GM21825 (cell line): ENCODE data around the gene MTMR6.

Experiments used
- ATAC-seq: cut with Tn5 transposase; IDR thresholded peaks from one replicate; pipeline ENCODE4 v1.9.1; 2021; ENCODE audit warnings: mild to moderate bottlenecking, moderate library complexity; ENCODE audit not compliant: unreplicated experiment

Gene MTMR6

DNA sequence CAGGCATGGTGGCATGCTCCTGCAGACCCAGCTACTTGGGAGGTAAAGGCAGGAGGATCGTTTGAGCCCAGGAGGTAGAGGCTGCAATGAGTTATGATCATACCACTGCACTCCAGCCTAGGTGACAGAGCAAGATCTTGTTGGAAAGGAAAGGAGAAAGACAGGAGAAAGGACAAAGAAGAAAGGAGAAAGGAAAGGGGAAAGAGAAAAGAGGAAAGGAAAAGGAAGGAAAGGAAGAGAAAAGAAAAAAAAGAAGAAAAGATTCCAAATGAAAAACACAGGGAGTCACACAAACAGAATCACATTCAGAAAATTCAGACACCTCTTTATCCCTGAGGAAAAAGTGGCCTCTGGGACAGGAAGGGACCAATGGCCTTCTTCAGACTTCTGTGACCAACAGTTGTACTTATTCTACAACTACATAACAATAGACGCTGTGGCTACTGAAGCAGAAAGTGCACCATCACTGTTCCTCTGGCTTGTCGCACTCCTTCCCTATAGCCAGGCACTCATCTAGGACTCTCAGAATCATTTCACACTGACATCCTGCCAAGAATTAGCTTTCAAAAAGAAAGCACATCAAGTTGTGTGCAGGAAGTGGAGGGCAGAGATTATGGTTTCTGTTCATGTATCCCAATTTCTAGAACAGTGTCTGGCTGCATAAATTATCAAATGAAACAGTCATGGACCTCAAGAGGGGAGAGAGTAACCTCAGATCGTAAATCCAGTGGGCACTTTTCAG lies 5.9 kb downstream of the MTMR6 start:
- peak; percentile 70 for ATAC-seq

DNA sequence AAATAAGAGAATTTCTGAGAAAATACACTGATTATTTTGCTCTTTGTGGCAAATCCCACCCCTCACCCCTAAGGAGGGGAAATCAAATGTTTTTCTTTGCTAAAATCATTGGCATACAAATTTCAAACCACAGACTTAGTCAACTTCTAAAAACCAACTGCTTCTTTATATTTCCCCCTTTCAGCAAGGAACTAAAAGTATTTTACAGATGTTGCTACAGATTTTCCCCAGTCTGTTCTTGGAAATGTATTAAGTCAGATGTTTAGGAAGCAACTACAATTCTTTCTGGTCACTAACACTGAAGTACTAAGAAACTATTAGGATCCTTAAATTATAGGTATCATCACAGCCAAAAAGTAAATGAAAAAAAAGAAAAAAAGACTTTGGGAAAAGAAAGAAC lies 6.9 kb downstream of the MTMR6 start:
- no peak for ATAC-seq

- no peak for ATAC-seq
Observed at GRCh38 chr13:25276748-25277147, 10.5 kb downstream of the MTMR6 start.

DNA sequence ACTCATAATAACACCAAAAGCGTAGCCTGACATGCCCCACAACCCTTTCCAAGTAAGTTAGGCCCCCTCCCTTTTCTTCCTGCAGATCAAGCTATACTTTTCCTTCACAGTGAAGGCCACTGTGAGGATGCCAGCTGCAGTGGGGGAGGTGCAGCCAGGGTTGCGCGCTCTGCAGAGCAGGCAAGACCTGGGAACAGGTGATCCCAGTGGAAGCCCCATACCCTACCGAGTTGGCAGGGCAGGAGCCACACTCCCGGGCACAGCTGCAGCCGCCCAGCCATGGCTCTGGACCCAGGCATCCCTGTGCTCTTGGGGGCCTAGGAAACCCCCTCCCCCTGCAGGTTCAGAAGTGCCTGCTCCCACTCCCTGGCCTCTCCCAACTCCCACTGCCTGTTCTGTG lies 18.7 kb downstream of the MTMR6 start:
- ATAC-seq, result no peak

DNA sequence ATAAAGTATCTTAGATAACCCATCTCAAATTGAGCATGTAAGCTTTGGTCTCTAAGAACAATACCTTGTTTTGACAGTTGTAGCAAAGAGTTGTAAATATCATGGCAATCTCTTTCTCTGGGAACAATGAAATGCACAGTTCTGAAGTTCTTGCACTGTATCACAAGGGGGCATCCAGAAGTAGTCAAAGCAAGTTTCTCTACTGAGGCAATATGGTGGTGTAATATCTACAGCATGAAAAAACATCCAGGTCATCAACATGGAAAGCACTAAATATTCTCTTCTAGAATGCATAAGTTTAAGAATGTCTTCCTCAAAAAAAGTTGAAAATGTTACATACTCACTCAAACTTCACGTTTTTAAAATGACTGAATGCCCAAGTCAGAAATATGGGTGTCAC lies 19.6 kb downstream of the MTMR6 start:
- ATAC-seq, result no peak

DNA sequence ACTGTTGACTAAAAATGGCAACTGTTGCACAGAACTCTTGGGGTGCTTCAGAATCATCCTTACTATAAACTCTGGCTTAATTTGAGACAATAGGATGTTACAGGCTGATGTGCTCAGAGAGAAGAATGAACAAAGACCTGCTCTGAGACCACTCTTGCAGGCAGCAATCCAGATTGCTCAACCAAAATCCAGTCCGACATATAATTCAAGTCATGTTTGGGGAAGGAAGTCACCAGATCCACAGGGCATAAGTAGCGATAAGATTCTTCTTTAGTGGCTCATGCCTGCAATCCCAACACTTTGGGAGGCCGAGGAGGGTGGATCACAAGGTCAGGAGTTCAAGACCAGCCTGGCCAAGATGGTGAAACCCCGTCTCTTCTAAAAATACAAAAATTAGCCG lies 20.6 kb downstream of the MTMR6 start:
- ATAC-seq, result no peak

DNA sequence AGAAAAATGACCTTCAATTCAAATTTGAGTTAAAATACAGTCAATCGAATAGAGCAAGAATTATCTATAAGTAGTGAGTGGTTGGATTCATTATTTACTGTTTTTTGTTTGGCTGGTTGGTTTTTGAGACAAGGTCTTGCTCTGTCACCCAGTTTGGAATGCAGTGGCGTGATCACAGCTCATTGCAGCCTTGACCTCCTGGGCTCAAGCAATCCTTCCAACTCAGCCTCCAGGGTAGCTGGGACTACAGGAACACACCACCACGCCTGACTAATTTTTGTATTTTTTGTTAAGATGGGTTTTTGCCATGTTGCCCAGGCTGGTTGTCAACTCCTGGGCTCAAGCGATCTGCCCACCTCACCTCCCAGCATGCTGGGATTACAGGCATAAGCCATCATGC lies 25.0 kb downstream of the MTMR6 start:
- ATAC-seq, result no peak

DNA sequence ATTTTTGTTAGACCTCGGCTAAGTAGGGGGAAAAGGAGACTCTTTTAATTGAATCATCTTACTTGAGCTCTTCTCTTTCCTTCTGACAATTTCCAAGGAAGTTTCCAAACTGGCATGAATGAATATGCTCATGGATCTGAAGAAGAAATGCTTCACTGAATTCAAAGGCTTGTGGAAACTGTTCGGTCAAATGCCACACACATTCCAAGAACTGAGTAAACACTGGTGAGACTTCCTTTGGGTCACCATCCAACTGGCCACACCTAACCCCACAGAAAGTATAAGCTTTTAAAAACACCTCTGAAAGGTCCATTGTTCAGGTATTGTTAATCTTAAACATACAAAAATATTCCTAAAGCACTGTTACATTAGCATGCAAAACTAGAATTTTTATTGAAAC lies 33.6 kb downstream of the MTMR6 start:
- no peak for ATAC-seq

DNA sequence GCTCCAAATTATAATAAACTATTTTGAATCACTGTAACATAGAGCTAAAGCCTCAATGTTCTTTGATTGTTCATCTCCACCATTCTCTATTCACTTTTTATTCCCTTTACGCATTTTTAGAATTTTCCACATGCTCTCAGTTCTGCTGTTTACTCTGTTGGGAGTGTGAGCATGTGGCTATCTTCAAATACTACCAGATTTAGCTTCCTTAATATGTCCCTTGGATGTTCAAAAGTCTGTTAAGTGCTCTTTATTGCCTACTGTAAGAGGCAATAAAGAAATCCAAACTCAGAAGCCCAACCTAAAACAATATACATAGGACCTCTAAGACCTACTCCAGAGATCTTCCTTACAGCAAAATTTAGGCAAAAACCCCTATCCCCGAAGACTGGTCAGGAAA lies 34.5 kb downstream of the MTMR6 start:
- no peak for ATAC-seq

GRCh38 chr13:25252225-25252624 lies 35.1 kb downstream of the MTMR6 start:
- ATAC-seq, result no peak

DNA sequence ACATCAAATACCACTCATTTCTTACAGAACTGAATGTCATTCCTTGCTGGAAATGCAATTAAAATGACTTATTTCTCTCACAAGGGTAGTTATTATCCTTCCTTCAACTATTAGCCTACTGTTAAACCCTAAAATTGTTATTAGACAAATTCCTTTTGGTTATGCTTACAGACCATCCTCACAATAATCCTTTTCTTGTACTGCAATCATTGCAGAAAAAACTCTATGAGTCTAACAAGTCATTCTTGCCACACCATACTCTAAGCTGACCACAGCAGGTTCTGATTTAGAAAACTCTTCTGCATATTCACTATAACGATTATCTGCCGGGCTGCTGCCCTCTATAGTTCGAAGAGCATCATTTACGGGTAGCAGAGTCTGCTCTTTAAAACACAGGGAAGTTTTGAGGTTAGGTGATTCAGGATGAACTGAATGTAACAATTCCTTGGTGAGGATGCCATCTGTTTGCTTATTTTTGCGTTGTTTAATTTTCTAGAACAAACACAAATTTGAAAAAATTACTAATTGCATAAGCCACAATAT lies 38.2 kb downstream of the MTMR6 start:
- ATAC-seq, result peak; percentile 76

GRCh38 chr13:25248071-25248470 lies 39.2 kb downstream of the MTMR6 start:
- ATAC-seq, result no peak

- no peak for ATAC-seq
Observed at GRCh38 chr13:25247360-25247759, 39.9 kb downstream of the MTMR6 start.

DNA sequence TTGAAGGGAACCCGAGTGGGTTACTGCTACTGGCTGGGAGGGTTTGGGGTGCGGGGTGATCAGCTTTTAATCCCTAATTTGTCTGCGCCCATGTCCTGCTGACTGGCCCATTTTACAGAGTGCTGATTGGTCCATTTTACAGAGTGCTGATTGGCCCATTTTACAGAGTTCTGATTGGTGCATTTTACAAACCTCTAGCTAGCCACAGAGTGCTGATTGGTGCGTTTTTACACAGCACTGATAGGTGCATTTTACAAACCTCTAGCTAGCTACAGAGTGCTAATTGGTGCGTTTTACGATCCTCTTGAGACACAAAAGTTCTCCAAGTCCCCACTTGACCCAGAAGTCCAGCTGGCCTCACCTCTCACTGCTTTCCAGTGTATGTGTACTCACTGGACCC lies 43.2 kb downstream of the MTMR6 start:
- ATAC-seq, result no peak

DNA sequence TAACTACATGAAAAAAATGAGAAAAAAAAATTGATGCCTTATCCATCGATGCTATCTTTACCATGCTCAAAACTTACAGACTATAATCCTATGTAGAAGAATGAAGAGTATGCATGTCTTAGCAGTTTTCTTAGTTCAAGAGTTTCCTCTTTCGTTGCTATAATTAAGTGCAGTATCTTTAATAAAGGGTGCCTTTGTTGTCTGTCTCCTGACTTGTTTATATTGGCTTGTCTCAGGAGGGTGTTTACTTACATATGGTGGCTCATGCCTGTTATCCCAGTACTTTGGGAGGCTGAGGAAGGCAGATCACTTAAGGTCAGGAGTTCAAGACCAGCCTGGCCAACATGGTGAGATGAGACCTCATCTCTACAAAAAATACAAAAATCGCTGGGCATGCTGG lies 44.3 kb downstream of the MTMR6 start:
- no peak for ATAC-seq

DNA sequence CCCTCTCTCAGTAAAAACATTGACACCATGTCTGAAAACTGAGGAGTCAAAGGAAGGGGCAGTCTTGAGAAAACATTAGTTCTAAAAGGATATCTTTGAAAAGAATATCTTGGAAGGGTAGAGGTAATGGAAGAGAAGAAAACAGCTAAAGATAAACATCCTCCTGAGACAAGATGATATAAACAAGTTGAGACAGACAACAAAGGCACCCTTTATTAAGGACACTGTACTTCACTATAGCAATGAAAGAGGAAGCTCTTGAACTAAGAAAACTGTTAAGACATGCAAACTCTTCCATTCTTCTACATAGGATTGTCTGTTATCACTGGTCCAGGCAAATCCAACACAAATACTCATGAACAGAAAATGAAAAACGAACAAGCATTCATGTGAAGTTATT lies 46.3 kb downstream of the MTMR6 start:
- ATAC-seq, result no peak

DNA sequence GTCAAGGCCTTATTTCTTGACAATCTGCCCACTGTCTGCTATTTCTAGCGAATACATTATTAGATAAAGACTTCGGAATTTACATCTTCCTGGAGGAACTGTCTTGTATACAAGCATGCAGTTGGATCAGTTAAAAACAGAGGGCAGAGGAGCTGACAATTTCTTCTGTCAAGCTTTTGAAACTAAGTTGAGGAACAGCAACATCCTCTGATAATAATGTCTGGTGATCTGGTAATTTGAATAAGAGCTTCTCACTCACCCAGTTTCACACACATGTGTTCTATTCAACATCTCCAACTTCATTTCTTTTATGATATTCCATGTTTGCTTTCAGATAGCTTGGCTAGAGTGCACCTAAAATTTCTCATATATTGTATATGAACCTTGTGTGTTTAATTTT lies 50.2 kb downstream of the MTMR6 start:
- no peak for ATAC-seq

GRCh38 chr13:25233861-25234260 lies 53.4 kb downstream of the MTMR6 start:
- ATAC-seq, result no peak

GRCh38 chr13:25232937-25233515 lies 54.3 kb downstream of the MTMR6 start:
- no peak for ATAC-seq

GRCh38 chr13:25231517-25231916 lies 55.8 kb downstream of the MTMR6 start:
- no peak for ATAC-seq

DNA sequence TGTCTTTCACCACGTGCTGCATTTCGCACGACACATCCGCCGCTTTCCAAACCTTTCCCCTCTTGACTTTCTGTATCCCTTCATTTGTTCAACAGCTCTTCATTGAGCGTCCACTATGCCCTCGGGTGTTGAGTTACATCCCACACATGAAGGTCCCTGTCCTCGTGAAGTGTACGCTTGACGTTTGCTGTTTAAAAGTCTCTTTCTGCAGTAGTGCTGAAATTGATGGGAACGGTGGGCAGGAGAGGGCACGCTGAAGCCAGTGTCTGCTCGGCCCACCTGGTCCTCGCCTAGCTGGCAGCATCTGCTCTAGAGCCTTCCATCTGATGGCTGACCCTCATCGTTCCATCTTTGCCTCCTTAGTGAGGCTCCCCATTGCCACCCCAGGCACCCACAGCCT lies 59.6 kb downstream of the MTMR6 start:
- ATAC-seq, result no peak

DNA sequence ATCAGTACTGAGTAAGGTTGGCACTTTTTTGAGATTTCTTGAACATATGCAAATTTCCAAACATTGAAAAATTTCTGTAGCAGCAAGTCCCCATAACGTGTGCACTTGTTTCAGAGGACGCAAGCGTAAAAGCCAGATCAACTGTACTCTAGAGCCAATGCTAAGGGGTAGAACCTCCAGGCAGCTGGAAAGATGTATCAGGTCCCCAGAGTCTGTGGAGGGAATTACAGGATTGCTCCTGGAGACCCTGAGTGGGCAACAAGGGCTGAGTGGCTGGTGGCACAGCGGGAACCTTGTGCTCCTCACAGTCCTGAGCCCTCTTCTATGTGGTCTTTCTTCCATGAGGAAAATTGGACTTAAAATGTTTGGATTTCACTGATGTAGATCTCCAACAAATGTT lies 61.3 kb downstream of the MTMR6 start:
- ATAC-seq, result no peak

DNA sequence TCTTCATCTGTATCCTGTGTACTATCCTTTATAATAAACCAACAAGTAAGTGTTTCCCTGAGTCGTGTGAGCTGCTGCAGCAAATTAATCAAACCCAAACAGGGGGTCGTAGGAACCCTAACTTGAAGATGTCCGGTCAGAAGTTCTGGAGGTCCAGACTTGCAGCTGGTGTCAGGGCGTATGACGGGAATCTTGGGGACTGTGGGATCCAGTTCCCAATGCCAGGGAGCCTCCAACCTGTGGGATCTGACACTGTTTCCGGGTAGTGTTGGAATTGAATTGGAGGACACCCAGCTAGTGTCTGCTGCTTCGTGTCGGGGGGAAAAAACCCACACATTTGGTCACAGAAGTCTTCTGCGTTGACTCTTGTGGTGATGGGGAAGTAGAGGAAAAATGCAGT lies 63.1 kb downstream of the MTMR6 start:
- ATAC-seq, result no peak
